GM18505 (cell line): Measurements from ENCODE around the gene SLC30A5.
"Not testable (repeated sequence)": the region's sequence is repeated elsewhere in the genome, so short reads cannot be mapped to it uniquely, and the experiment has no call there.

Source experiments
- ATAC-seq: cut with Tn5 transposase; IDR thresholded peaks from one replicate; pipeline ENCODE4 v1.9.1; 2021; ENCODE audit not compliant: unreplicated experiment
- POLR2A ChIP-seq: IDR thresholded peaks from 4 replicates; pipeline ENCODE4 v1.6.1; 2011; ENCODE audit warnings: borderline replicate concordance; ENCODE audit not compliant: insufficient read depth, insufficient read length; ENCODE audit errors: extremely low read depth

The SLC30A5 gene

GRCh38 chr5:69093771-69094482, at the start of gene SLC30A5:
SLC30A5 (plus strand) TSS chr5:69094014; CDS start chr5:69094256, 242 bp downstream.
- ATAC-seq: peak; percentile 99

GRCh38 chr5:69045213-69045612, 48.6 kb upstream of the SLC30A5 start:
- ATAC-seq: not testable (repeated sequence)

More at GRCh38 chr5:69093771-69094482, at the start of gene SLC30A5:
- peak; percentile 88 for TF ChIP-seq POLR2A

- no peak for ATAC-seq
- no peak for TF ChIP-seq POLR2A
Observed at GRCh38 chr5:69046375-69046957, 47.3 kb upstream of the SLC30A5 start.

- no peak for TF ChIP-seq POLR2A
- ATAC-seq: no peak
Observed at GRCh38 chr5:69048230-69048629, 45.6 kb upstream of the SLC30A5 start.

- no peak for TF ChIP-seq POLR2A
- no peak for ATAC-seq
Observed at GRCh38 chr5:69049151-69049550, 44.7 kb upstream of the SLC30A5 start.

GRCh38 chr5:69049796-69050195, 44.0 kb upstream of the SLC30A5 start:
- ATAC-seq: no peak
- TF ChIP-seq POLR2A: no peak

- no peak for TF ChIP-seq POLR2A
- ATAC-seq: no peak
Observed at GRCh38 chr5:69050214-69050613, 43.6 kb upstream of the SLC30A5 start.

GRCh38 chr5:69052181-69052580, 41.6 kb upstream of the SLC30A5 start:
- no peak for TF ChIP-seq POLR2A
- ATAC-seq: no peak

- TF ChIP-seq POLR2A: no peak
- no peak for ATAC-seq
Observed at GRCh38 chr5:69074664-69075521, 18.9 kb upstream of the SLC30A5 start.

GRCh38 chr5:69075522-69076179, 18.2 kb upstream of the SLC30A5 start:
- TF ChIP-seq POLR2A: no peak
- no peak for ATAC-seq

- no peak for ATAC-seq
Observed at GRCh38 chr5:69078921-69079540, 14.8 kb upstream of the SLC30A5 start.

GRCh38 chr5:69079556-69079955, 14.3 kb upstream of the SLC30A5 start:
- TF ChIP-seq POLR2A: no peak
- ATAC-seq: no peak

More at GRCh38 chr5:69078921-69079540, 14.8 kb upstream of the SLC30A5 start:
- TF ChIP-seq POLR2A: no peak

GRCh38 chr5:69083412-69083811, 10.4 kb upstream of the SLC30A5 start:
- TF ChIP-seq POLR2A: no peak
- no peak for ATAC-seq

- no peak for TF ChIP-seq POLR2A
- no peak for ATAC-seq
Observed at GRCh38 chr5:69084195-69084594, 9.6 kb upstream of the SLC30A5 start.

GRCh38 chr5:69084903-69085302, 8.9 kb upstream of the SLC30A5 start:
- no peak for ATAC-seq
- no peak for TF ChIP-seq POLR2A
